WTC11 (cell line): Measurements from ENCODE around the gene RSL1D1. TPM values are rescaled to one million over a fixed set of nuclear protein-coding genes. Genes with fewer than 3 reads are reported as not detected.

Source experiments
- ATAC-seq: fragments of 200-7000 bp; cut with Tn5 transposase; 2 replicates; pipeline ENCODE4 v1.10.0; 2021; ENCODE audit warnings: mild to moderate bottlenecking, moderate library complexity
- CTCF ChIA-PET: fragments of 300-600 bp; sonication (Branson Sonifier 250); formaldehyde crosslinking; loops from one replicate; lab custom pipeline; 2021; ENCODE audit warnings: antibody characterized with exemption; lab: Charles Lee
- POLR2A ChIA-PET: fragments of 350-600 bp; sonication (Branson Sonifier 250); formaldehyde crosslinking; loops from one replicate; lab custom pipeline; 2021; ENCODE audit warnings: antibody characterized with exemption; lab: Charles Lee
- DNase-seq: peaks from one replicate; pipeline ENCODE4 v3.0.0; 2021; ENCODE audit warnings: low spot score
- H3K27ac Mint-ChIP-seq: 2 replicates; pipeline ENCODE4 v1.8.0; 2021; ENCODE audit warnings: mixed read lengths
- H3K27me3 Mint-ChIP-seq: 2 replicates; pipeline ENCODE4 v1.8.0; 2021; ENCODE audit warnings: low read depth, mild to moderate bottlenecking, moderate library complexity, mixed read lengths
- H3K36me3 Mint-ChIP-seq: 2 replicates; pipeline ENCODE4 v1.8.0; 2021; ENCODE audit warnings: mixed read lengths
- H3K4me1 Mint-ChIP-seq: 2 replicates; pipeline ENCODE4 v1.8.0; 2022; ENCODE audit warnings: mixed read lengths
- H3K4me3 Mint-ChIP-seq: 2 replicates; pipeline ENCODE4 v1.8.0; 2021; ENCODE audit warnings: mild to moderate bottlenecking, moderate library complexity, mixed read lengths
- H3K9me3 Mint-ChIP-seq: 2 replicates; pipeline ENCODE4 v1.8.0; 2021; ENCODE audit warnings: mixed read lengths
- CREM ChIP-seq: sonication (generic); formaldehyde crosslinking; IDR thresholded peaks from 2 replicates; pipeline ENCODE4 v1.8.1; 2022; ENCODE audit warnings: mild to moderate bottlenecking, missing genetic modification reagents, moderate library complexity
- ETV6 ChIP-seq: sonication (generic); formaldehyde crosslinking; IDR thresholded peaks from 2 replicates; pipeline ENCODE4 v1.8.1; 2022; ENCODE audit warnings: mild to moderate bottlenecking, missing genetic modification reagents
- GRHL2 ChIP-seq: fragments of 250-450 bp; sonication (Bioruptor Pico); IDR thresholded peaks from 2 replicates; pipeline ENCODE4 v1.8.0; 2022; ENCODE audit warnings: mild to moderate bottlenecking, moderate library complexity; ENCODE audit not compliant: insufficient replicate concordance, severe bottlenecking
- GTF2I ChIP-seq: fragments of 250-450 bp; sonication (Bioruptor Pico); conservative IDR thresholded peaks from 2 replicates; pipeline ENCODE4 v1.4.0; 2021; ENCODE audit warnings: mild to moderate bottlenecking
- MXD4 ChIP-seq: fragments of 250-450 bp; sonication (Bioruptor Pico); IDR thresholded peaks from 2 replicates; pipeline ENCODE4 v1.8.0; 2021; ENCODE audit warnings: mild to moderate bottlenecking, moderate library complexity, borderline replicate concordance
- NFE2L1 ChIP-seq: sonication (generic); formaldehyde crosslinking; IDR thresholded peaks from 2 replicates; pipeline ENCODE4 v1.8.1; 2023; ENCODE audit warnings: missing genetic modification reagents
- NR2C2 ChIP-seq: sonication (generic); formaldehyde crosslinking; IDR thresholded peaks from 2 replicates; pipeline ENCODE4 v1.8.0; 2022; ENCODE audit warnings: mild to moderate bottlenecking, missing genetic modification reagents
- SP1 ChIP-seq: sonication (generic); formaldehyde crosslinking; conservative IDR thresholded peaks from 2 replicates; pipeline ENCODE4 v1.8.1; 2022; ENCODE audit warnings: missing genetic modification reagents
- TEAD1 ChIP-seq: sonication (generic); formaldehyde crosslinking; IDR thresholded peaks from 2 replicates; pipeline ENCODE4 v1.8.0; 2022; ENCODE audit warnings: mild to moderate bottlenecking, missing genetic modification reagents
- TP53 ChIP-seq: sonication (generic); formaldehyde crosslinking; IDR thresholded peaks from 2 replicates; pipeline ENCODE4 v1.8.1; 2023; ENCODE audit warnings: mild to moderate bottlenecking, missing genetic modification reagents
- total RNA-seq: library from RNA; stranded (reverse); gene quantifications from 3 replicates; pipeline ENCODE4 v1.2.3, GENCODE V29; 2021
- TF ChIP-seq, protein P1 (sequence below): sonication (generic); formaldehyde crosslinking; IDR thresholded peaks from 2 replicates; pipeline ENCODE4 v1.8.1; 2023; ENCODE audit warnings: mild to moderate bottlenecking, missing genetic modification reagents, borderline replicate concordance
- TF ChIP-seq, protein P2 (sequence below): fragments of 250-450 bp; sonication (Bioruptor Pico); IDR thresholded peaks from 2 replicates; pipeline ENCODE4 v1.9.0; 2021; ENCODE audit warnings: mild to moderate bottlenecking
- TF ChIP-seq, protein P3 (sequence below): sonication (generic); formaldehyde crosslinking; conservative IDR thresholded peaks from 2 replicates; pipeline ENCODE4 v1.8.1; 2023; ENCODE audit warnings: mild to moderate bottlenecking, low read depth, missing genetic modification reagents, moderate library complexity
- TF ChIP-seq, protein P4 (sequence below): sonication (generic); formaldehyde crosslinking; IDR thresholded peaks from 2 replicates; pipeline ENCODE4 v1.8.1; 2022; ENCODE audit warnings: missing genetic modification reagents, borderline replicate concordance
- TF ChIP-seq, protein P5 (sequence below): sonication (generic); formaldehyde crosslinking; IDR thresholded peaks from 2 replicates; pipeline ENCODE4 v1.8.1; 2023; ENCODE audit warnings: mild to moderate bottlenecking, missing genetic modification reagents
- TF ChIP-seq, protein P6 (sequence below): sonication (generic); formaldehyde crosslinking; IDR thresholded peaks from 2 replicates; pipeline ENCODE4 v1.8.0; 2023; ENCODE audit warnings: missing genetic modification reagents
- TF ChIP-seq, protein P7 (sequence below): fragments of 250-450 bp; sonication (Bioruptor Pico); IDR thresholded peaks from 2 replicates; pipeline ENCODE4 v1.8.0; 2021; ENCODE audit warnings: mild to moderate bottlenecking
- TF ChIP-seq, protein P8 (sequence below): fragments of 250-450 bp; sonication (Bioruptor Pico); IDR thresholded peaks from 2 replicates; pipeline ENCODE4 v2.1.2; 2022; ENCODE audit warnings: mild to moderate bottlenecking, moderate library complexity

Gene RSL1D1
- total RNA-seq, 1 experiment from 2014 or later: 227 TPM

DNA sequence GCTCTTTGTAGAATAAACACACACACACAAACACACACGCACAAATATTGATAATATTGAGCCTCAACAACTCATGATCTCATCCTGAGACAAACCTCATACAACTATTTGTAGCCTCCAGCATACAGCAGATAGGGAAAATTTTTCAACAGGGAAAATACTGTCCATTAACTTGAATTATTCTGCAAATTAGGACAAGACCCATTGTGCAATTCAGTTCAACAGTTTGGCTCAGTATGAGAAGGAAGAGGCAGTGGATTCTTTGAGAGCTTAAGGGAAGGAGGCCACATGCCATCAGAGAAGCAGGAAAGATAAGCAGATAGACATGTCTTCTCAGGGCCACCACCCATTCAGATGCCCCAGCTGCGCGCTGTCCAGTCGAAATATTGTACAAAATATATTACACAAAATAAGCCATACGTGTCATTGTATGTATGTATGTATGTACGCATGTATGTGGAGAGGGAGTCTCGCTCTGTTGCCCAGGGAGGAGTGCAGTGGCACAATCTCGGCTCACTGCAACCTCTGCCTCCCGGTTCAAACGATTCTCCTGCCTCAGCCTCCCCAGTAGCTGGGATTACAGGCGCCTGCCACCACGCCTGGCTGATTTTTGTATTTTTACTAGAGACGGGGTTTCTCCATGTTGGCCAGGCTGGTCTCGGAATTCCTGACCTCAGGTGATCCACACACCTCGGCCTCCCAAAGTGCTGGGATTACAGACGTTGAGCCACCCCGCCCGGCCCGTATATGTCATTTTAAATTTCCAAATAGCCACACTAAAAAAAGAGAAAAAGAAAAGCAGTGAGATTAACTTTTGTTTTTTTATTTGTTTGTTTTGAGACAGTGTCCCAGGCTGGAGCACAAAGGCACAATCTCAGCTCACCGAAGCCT lies 56.1 kb downstream of the RSL1D1 start (continued):
- TF ChIP-seq, protein P1, sequence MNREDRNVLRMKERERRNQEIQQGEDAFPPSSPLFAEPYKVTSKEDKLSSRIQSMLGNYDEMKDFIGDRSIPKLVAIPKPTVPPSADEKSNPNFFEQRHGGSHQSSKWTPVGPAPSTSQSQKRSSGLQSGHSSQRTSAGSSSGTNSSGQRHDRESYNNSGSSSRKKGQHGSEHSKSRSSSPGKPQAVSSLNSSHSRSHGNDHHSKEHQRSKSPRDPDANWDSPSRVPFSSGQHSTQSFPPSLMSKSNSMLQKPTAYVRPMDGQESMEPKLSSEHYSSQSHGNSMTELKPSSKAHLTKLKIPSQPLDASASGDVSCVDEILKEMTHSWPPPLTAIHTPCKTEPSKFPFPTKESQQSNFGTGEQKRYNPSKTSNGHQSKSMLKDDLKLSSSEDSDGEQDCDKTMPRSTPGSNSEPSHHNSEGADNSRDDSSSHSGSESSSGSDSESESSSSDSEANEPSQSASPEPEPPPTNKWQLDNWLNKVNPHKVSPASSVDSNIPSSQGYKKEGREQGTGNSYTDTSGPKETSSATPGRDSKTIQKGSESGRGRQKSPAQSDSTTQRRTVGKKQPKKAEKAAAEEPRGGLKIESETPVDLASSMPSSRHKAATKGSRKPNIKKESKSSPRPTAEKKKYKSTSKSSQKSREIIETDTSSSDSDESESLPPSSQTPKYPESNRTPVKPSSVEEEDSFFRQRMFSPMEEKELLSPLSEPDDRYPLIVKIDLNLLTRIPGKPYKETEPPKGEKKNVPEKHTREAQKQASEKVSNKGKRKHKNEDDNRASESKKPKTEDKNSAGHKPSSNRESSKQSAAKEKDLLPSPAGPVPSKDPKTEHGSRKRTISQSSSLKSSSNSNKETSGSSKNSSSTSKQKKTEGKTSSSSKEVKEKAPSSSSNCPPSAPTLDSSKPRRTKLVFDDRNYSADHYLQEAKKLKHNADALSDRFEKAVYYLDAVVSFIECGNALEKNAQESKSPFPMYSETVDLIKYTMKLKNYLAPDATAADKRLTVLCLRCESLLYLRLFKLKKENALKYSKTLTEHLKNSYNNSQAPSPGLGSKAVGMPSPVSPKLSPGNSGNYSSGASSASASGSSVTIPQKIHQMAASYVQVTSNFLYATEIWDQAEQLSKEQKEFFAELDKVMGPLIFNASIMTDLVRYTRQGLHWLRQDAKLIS (CRISPR knock-in tag): no peak
- TF ChIP-seq CREM (CRISPR knock-in tag): no peak

DNA sequence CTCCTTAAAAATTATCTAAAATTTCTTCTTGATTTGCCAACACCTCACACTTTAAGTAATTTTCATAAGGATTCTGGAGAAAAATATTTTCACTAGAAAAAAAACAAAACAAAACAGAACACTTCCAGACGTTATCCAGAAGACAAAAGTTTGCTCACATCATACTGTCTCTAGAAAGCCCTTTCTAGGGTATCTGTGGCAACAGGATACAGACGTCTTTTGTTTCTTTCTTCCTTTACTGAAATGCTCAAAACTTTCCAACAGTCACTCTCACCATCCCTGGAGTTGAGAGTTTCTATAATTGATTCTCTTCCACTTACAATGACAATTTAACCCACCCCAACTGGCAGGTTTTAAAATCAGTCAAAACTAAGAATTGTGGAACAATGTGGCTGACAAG lies 56.9 kb downstream of the RSL1D1 start:
- no peaks in the 10 kb centered on the region for H3K9me3 Mint-ChIP-seq
- peak overlapping the region; percentile 81; the same call in 1 of the 2 replicates for H3K4me3 Mint-ChIP-seq
- H3K4me1 Mint-ChIP-seq: peaks cover 35% of the 10 kb centered on the region
- TF ChIP-seq, protein P2, sequence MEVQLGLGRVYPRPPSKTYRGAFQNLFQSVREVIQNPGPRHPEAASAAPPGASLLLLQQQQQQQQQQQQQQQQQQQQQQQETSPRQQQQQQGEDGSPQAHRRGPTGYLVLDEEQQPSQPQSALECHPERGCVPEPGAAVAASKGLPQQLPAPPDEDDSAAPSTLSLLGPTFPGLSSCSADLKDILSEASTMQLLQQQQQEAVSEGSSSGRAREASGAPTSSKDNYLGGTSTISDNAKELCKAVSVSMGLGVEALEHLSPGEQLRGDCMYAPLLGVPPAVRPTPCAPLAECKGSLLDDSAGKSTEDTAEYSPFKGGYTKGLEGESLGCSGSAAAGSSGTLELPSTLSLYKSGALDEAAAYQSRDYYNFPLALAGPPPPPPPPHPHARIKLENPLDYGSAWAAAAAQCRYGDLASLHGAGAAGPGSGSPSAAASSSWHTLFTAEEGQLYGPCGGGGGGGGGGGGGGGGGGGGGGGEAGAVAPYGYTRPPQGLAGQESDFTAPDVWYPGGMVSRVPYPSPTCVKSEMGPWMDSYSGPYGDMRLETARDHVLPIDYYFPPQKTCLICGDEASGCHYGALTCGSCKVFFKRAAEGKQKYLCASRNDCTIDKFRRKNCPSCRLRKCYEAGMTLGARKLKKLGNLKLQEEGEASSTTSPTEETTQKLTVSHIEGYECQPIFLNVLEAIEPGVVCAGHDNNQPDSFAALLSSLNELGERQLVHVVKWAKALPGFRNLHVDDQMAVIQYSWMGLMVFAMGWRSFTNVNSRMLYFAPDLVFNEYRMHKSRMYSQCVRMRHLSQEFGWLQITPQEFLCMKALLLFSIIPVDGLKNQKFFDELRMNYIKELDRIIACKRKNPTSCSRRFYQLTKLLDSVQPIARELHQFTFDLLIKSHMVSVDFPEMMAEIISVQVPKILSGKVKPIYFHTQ (CRISPR knock-in tag): no peak
- TF ChIP-seq, protein P3, sequence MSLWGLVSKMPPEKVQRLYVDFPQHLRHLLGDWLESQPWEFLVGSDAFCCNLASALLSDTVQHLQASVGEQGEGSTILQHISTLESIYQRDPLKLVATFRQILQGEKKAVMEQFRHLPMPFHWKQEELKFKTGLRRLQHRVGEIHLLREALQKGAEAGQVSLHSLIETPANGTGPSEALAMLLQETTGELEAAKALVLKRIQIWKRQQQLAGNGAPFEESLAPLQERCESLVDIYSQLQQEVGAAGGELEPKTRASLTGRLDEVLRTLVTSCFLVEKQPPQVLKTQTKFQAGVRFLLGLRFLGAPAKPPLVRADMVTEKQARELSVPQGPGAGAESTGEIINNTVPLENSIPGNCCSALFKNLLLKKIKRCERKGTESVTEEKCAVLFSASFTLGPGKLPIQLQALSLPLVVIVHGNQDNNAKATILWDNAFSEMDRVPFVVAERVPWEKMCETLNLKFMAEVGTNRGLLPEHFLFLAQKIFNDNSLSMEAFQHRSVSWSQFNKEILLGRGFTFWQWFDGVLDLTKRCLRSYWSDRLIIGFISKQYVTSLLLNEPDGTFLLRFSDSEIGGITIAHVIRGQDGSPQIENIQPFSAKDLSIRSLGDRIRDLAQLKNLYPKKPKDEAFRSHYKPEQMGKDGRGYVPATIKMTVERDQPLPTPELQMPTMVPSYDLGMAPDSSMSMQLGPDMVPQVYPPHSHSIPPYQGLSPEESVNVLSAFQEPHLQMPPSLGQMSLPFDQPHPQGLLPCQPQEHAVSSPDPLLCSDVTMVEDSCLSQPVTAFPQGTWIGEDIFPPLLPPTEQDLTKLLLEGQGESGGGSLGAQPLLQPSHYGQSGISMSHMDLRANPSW: no peak
- TF ChIP-seq GRHL2 (CRISPR knock-in tag): no peak
- no peak for TF ChIP-seq NFE2L1 (CRISPR knock-in tag)
- TF ChIP-seq NR2C2 (CRISPR knock-in tag): no peak
- TF ChIP-seq, protein P4, sequence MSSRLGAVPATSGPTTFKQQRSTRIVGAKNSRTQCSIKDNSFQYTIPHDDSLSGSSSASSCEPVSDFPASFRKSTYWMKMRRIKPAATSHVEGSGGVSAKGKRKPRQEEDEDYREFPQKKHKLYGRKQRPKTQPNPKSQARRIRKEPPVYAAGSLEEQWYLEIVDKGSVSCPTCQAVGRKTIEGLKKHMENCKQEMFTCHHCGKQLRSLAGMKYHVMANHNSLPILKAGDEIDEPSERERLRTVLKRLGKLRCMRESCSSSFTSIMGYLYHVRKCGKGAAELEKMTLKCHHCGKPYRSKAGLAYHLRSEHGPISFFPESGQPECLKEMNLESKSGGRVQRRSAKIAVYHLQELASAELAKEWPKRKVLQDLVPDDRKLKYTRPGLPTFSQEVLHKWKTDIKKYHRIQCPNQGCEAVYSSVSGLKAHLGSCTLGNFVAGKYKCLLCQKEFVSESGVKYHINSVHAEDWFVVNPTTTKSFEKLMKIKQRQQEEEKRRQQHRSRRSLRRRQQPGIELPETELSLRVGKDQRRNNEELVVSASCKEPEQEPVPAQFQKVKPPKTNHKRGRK (CRISPR knock-in tag): no peak
- TF ChIP-seq, protein P5, sequence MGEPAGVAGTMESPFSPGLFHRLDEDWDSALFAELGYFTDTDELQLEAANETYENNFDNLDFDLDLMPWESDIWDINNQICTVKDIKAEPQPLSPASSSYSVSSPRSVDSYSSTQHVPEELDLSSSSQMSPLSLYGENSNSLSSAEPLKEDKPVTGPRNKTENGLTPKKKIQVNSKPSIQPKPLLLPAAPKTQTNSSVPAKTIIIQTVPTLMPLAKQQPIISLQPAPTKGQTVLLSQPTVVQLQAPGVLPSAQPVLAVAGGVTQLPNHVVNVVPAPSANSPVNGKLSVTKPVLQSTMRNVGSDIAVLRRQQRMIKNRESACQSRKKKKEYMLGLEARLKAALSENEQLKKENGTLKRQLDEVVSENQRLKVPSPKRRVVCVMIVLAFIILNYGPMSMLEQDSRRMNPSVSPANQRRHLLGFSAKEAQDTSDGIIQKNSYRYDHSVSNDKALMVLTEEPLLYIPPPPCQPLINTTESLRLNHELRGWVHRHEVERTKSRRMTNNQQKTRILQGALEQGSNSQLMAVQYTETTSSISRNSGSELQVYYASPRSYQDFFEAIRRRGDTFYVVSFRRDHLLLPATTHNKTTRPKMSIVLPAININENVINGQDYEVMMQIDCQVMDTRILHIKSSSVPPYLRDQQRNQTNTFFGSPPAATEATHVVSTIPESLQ (CRISPR knock-in tag): no peak
- no peak for TF ChIP-seq TP53 (CRISPR knock-in tag)
- TF ChIP-seq TEAD1 (CRISPR knock-in tag): no peak
- no peak for TF ChIP-seq MXD4
- TF ChIP-seq GTF2I (CRISPR knock-in tag): no peak
- TF ChIP-seq, protein P6, sequence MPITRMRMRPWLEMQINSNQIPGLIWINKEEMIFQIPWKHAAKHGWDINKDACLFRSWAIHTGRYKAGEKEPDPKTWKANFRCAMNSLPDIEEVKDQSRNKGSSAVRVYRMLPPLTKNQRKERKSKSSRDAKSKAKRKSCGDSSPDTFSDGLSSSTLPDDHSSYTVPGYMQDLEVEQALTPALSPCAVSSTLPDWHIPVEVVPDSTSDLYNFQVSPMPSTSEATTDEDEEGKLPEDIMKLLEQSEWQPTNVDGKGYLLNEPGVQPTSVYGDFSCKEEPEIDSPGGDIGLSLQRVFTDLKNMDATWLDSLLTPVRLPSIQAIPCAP (CRISPR knock-in tag): no peak
- TF ChIP-seq SP1: no peak
- no peak for TF ChIP-seq ETV6 (CRISPR knock-in tag)
- TF ChIP-seq, protein P7, sequence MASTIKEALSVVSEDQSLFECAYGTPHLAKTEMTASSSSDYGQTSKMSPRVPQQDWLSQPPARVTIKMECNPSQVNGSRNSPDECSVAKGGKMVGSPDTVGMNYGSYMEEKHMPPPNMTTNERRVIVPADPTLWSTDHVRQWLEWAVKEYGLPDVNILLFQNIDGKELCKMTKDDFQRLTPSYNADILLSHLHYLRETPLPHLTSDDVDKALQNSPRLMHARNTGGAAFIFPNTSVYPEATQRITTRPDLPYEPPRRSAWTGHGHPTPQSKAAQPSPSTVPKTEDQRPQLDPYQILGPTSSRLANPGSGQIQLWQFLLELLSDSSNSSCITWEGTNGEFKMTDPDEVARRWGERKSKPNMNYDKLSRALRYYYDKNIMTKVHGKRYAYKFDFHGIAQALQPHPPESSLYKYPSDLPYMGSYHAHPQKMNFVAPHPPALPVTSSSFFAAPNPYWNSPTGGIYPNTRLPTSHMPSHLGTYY (CRISPR knock-in tag): no peak
- TF ChIP-seq, protein P8, sequence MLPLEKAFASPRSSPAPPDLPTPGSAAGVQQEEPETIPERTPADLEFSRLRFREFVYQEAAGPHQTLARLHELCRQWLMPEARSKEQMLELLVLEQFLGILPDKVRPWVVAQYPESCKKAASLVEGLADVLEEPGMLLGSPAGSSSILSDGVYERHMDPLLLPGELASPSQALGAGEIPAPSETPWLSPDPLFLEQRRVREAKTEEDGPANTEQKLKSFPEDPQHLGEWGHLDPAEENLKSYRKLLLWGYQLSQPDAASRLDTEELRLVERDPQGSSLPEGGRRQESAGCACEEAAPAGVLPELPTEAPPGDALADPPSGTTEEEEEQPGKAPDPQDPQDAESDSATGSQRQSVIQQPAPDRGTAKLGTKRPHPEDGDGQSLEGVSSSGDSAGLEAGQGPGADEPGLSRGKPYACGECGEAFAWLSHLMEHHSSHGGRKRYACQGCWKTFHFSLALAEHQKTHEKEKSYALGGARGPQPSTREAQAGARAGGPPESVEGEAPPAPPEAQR (CRISPR knock-in tag): no peak
- TF ChIP-seq, all 79 proteins: peak for 0
- ATAC-seq: no peak
- Mint-ChIP-seq H3K36me3 (peaks cover 7% of the 10 kb centered on the region; the same call in 1 of the 2 replicates), H3K27me3 (no peaks in the 10 kb centered on the region), H3K27ac (peak overlapping the region; percentile 84)
- no peak for DNase-seq
- POLR2A ChIA-PET: no interaction called here
- CTCF ChIA-PET: no interaction called here
